HG03135 (cell line): ENCODE measurements around the gene KIF3B.
"Not testable (repeated sequence)": the region's sequence is repeated elsewhere in the genome, so short reads cannot be mapped to it uniquely, and the experiment has no call there.

Experiments
- ATAC-seq: cut with Tn5 transposase; IDR thresholded peaks from one replicate; pipeline ENCODE4 v1.9.1; 2021; ENCODE audit warnings: mild to moderate bottlenecking, moderate library complexity; ENCODE audit not compliant: unreplicated experiment

KIF3B gene

DNA sequence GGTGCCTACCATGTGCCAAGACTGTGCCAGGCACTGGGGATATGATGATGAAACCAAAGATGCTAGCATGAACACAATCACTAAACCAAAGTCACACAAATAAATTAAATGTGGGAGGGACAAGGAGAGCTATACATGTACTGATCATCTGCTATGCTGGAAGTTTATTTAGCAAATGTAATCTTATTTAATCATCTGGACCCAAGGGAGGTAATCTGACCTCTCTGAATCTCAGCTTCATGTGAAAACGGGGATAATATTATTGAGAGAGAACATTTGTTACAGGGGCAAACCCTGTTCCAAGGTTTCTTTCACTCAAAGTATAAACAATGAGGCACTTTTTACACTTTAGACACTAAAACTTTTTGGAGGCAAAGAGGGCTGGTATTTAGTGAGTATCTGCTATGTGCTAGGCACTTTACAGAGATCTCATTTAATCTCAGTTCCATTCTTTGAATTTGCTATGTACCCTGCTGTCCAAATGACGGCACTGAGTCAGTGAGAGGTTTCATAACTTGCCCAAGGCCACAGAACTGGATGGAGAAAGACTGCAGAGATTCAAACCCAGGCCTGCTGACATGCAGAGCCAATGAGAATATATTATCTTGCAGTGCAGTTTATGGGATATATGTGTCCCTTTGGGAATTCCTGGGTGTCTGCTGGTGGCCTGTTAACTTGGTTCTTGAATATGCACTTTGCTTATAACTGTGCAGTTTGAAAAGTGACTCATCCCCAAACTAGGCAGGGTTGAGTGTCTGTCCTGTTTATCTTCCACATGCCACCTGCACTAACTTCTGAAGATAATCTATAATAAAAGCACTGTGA is 77.4 kb downstream of the KIF3B start:
- no peak for ATAC-seq

- ATAC-seq, result no peak
Measured at GRCh38 chr20:32355417-32355841, 78.0 kb downstream of the KIF3B start.

- ATAC-seq, result not testable (repeated sequence)
Measured at GRCh38 chr20:32355907-32356621, 78.6 kb downstream of the KIF3B start.

- ATAC-seq, result no peak
Measured at GRCh38 chr20:32356622-32357374, 79.3 kb downstream of the KIF3B start.

GRCh38 chr20:32357375-32357868 is 80.0 kb downstream of the KIF3B start:
- ATAC-seq, result no peak

GRCh38 chr20:32357869-32358631 is 80.6 kb downstream of the KIF3B start, which contains the start of gene ASXL1:
Gene ASXL1, plus strand, starts transcription at chr20:32358331. Its CDS starts 445 bp downstream, at chr20:32358776.
- ATAC-seq, result peak; percentile 77

GRCh38 chr20:32358632-32358882 is 81.1 kb downstream of the KIF3B start:
- no peak for ATAC-seq

DNA sequence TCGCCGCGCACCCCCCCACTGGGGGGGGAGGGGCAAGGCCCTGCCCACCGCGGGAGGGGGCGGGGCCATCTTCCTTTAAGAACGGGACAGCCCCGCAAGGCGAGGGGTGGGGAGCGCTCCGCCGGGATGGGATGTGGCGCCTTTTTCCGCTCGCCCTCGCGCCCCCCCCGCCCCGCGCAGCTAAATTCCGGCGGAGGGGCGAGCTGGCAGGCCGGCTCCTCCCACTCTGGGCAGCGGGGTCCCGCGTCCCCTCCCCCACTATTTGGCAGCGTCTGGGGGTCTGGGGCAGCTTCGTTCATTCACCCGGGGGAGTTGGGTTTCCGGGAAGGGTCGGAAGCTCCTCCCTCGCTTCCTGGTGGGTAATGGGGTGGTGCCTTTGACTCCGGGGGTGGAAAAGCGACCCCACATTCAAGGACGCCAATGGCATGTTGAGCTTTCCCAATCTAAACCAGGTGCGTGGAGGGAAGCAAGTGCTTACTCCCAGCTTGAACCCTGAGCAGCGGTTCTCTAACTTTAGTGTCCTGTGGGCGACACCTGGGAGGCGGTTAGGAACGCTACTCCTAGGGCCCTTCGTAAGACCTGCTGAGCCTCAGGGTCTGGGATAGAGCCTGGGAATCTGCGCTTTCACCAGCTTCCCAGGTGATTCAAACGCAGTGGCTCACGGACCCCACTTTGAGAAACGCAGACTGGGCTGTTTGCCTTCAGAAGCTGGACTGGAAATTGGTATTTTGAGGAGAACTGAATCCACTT is 81.6 kb downstream of the KIF3B start:
- peak; percentile 19 for ATAC-seq

DNA sequence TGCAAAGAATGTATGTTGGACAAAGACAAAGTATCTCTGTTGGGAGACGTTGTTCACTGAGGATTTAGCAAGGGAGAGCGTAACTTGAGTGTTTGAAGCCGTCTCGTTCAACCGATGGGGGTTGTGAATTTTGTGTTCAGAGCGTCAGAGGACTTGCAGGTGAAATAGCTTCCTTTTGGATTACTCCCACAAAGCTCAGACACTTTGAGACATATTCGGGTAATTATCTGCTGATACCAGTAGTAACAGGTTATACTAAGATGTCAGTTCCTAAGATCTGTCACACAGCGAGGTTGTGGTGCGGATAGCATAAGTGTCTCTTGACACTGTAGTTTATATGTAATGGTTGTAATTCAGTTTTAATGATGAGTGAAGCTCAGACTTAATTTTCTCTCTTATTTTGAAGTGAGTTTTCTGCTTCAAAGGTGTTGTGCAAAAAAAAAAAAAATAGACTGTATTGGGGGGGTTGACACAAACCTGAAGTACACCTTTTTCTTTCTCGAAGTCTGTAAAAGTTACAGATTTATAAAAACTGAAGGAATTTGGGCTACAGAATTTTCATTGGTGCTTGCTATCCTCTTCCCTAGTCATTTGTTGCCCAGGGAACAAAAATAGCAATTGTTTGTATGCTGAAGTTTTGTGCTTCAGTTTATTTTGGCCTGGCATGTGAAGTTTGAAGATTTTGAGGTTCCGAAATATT is 82.3 kb downstream of the KIF3B start:
- ATAC-seq, result no peak

GRCh38 chr20:32360333-32360634 is 82.8 kb downstream of the KIF3B start:
- ATAC-seq, result no peak

GRCh38 chr20:32362901-32363364 is 85.5 kb downstream of the KIF3B start:
- ATAC-seq, result no peak

DNA sequence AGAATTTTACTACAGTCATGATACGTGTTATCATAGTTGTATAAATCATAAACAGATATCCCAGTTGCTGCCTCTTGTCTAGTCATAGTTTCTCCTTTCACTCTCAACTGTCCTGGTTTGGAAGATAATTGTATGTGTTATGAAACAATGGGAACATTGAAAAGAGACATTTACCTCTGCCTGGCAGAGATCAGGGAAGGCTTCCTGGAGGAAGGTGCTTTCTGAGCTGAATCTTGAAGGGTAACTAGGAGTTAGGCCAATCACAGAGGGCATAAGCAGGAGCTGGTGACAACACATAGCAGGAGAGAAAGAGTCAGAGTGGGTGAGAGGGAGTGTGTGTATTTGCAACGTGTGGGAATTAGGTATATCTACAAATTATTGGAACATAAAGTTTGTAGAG is 86.0 kb downstream of the KIF3B start:
- no peak for ATAC-seq

- ATAC-seq, result no peak
Measured at GRCh38 chr20:32364554-32365208, 87.2 kb downstream of the KIF3B start.

DNA sequence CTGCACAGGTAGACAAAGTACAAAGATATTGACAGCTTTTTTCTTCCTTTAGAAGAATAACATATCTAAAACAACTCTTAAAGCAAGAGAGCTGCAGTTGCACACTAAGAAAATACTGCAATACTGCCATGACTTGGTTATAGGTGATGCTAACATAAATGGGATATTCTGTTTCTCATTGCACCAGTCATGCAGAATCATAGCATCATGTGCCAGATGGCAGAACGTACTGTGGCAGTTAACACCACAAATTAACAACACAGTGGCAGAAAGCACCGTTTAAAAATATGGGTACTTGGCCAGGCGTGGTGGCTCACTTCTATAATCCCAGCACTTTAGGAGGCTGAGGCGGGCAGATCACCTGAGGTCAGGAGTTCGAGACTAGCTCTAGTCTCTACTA is 88.1 kb downstream of the KIF3B start:
- ATAC-seq, result no peak

DNA sequence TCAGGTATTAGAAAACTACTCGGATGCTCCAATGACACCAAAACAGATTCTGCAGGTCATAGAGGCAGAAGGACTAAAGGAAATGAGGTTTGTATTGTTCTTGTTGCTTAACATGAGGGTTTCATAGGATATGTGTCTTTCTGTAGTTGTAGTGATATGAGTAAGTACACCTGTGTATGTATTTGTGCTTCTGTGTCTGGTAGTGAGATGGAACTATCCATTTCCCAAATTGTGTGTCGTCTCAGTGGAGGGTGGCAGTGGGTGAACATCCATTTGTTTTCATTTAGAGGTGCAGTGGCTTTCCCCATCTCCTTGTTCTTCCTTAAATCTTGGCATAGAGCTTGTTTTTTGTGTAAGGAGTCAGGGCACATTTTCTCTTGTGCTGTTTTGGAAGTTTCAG is 88.9 kb downstream of the KIF3B start:
- ATAC-seq, result no peak

DNA sequence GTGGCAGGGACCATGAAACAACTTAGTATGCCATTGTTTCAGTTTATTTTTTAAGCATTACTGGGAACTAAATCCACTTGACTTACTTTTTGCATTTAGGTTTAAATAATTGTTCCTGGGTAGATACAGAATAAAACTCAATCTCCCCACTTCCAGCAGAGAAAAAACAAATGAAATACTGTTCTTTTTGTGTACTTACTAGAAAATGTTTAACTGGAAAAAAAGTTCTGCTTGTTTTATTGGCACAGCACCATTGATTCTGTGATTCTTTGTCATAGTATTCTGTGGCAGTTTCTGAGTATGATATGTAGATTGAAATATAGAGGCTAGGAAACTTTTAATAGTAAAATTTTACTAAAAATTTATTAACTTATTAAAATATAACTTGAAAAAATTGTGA is 90.9 kb downstream of the KIF3B start:
- no peak for ATAC-seq

GRCh38 chr20:32368925-32369324 is 91.5 kb downstream of the KIF3B start:
- ATAC-seq, result no peak

DNA sequence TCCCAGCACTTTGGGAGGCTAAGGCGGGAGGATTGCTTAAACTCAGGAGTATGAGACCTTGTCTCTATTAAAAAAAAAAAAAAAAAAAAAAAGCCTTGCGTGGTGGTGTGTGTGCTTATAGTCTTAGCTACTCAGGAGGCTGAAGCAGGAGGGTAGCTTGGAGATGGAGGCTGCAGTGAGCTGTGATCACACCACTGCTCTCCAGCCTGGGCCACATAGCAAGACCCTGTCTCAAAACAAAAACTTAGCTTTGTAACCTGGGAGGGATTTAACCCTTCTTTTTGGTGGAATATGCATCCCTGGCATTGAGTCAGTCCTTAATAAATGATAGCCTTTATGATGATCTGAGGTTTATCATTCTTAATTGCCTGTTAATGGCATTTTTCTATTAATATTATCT is 93.4 kb downstream of the KIF3B start:
- no peak for ATAC-seq

- ATAC-seq, result no peak
Measured at GRCh38 chr20:32378461-32378860, 101.0 kb downstream of the KIF3B start.
